H1 (cell line): ENCODE measurements around the gene DDX59.

ENCODE experiments used
- ATF2 ChIP-seq: IDR thresholded peaks from 2 replicates; pipeline ENCODE4 v1.6.1; 2012; ENCODE audit warnings: low read length, inconsistent platforms
- BACH1 ChIP-seq: IDR thresholded peaks from 2 replicates; pipeline ENCODE4 v1.6.1; 2012; ENCODE audit warnings: low read length, improper control_type of control experiment
- BRCA1 ChIP-seq: IDR thresholded peaks from 2 replicates; pipeline ENCODE4 v1.6.1; 2012; ENCODE audit warnings: low read depth, low read length, improper control_type of control experiment
- CBX5 ChIP-seq: fragments of 300-800, 300-1000 bp; sonication (generic); IDR thresholded peaks from 2 replicates; pipeline ENCODE4 v1.7.1; 2016; ENCODE audit warnings: antibody characterized with exemption, low read length, low read depth
- CBX8 ChIP-seq: fragments of 300-800, 300-1000 bp; sonication (generic); IDR thresholded peaks from 2 replicates; pipeline ENCODE4 v1.7.1; 2016; ENCODE audit warnings: low read depth, low read length, borderline replicate concordance
- CTCF ChIP-seq, 3 experiments: IDR thresholded peaks; 1 replicate in 2 of 3; 2 replicates in 1 of 3; pipeline versions ENCODE4 v1.5.1 to v1.6.1; 2011; ENCODE audit warnings: low read length in 3 of 3, mild to moderate bottlenecking in 3 of 3, inconsistent platforms in 2 of 3, low read depth in 1 of 3, moderate library complexity in 1 of 3; ENCODE audit not compliant: insufficient read depth in 1 of 3; ENCODE audit errors: control extremely low read depth in 1 of 3
- EP300 ChIP-seq, 2 experiments: IDR thresholded peaks; 1 replicate in 1 of 2; 2 replicates in 1 of 2; pipeline ENCODE4 v1.6.1; 2011 to 2012; ENCODE audit warnings: low read depth in 2 of 2, low read length in 2 of 2, mild to moderate bottlenecking in 2 of 2, borderline replicate concordance in 1 of 2, inconsistent platforms in 1 of 2, moderate library complexity in 1 of 2
- EZH2 ChIP-seq: fragments of 200-600 bp; sonication (generic); IDR thresholded peaks from 2 replicates; pipeline ENCODE4 v1.7.1; 2012; ENCODE audit warnings: low read depth, mild to moderate bottlenecking, moderate library complexity, low read length, inconsistent platforms; ENCODE audit not compliant: severe bottlenecking
- JUN ChIP-seq: IDR thresholded peaks from 2 replicates; pipeline ENCODE4 v1.6.1; 2011; ENCODE audit warnings: low read depth, mild to moderate bottlenecking, improper control_type of control experiment, low read length
- MAX ChIP-seq: IDR thresholded peaks from 2 replicates; pipeline ENCODE4 v1.6.1; 2012; ENCODE audit warnings: inconsistent platforms
- POLR2A ChIP-seq, 2 experiments: IDR thresholded peaks; 1 replicate in 1 of 2; 2 replicates in 1 of 2; pipeline ENCODE4 v1.6.1; 2011; ENCODE audit warnings: low read depth in 2 of 2, low read length in 2 of 2, mild to moderate bottlenecking in 2 of 2; ENCODE audit errors: control extremely low read depth in 1 of 2
- POLR2AphosphoS5 ChIP-seq: IDR thresholded peaks from 2 replicates; pipeline ENCODE4 v1.6.1; 2011; ENCODE audit warnings: low read depth, low read length
- SAP30 ChIP-seq: fragments of 300-600 bp; sonication (generic); IDR thresholded peaks from 2 replicates; pipeline ENCODE4 v1.7.1; 2012; ENCODE audit warnings: low read length, moderate library complexity, mild to moderate bottlenecking, inconsistent platforms; ENCODE audit not compliant: insufficient read depth, insufficient replicate concordance
- ZNF274 ChIP-seq: IDR thresholded peaks from 2 replicates; pipeline ENCODE4 v1.7.0; 2012; ENCODE audit warnings: low read length, borderline replicate concordance; ENCODE audit errors: extremely low read depth

- TF ChIP-seq EZH2 = no peak
- no peak for TF ChIP-seq POLR2A (IDR thresholded peaks at IDR 0.05; ENCODE audit: control extremely low read depth in 1 of 2, low read depth in 2 of 2, low read length in 2 of 2)
- no peak for TF ChIP-seq MAX
- TF ChIP-seq ATF2 = no peak
- TF ChIP-seq CTCF (IDR thresholded peaks at IDR 0.05; ENCODE audit: control extremely low read depth in 1 of 3, insufficient read depth in 1 of 3, low read depth in 1 of 3, low read length in 3 of 3) = no peak
- TF ChIP-seq EP300 (IDR thresholded peaks at IDR 0.05; ENCODE audit: borderline replicate concordance in 1 of 2, low read depth in 2 of 2, low read length in 2 of 2) = no peak
- no peak for TF ChIP-seq BACH1
- TF ChIP-seq SAP30 = no peak
- TF ChIP-seq CBX5 = no peak
- no peak for TF ChIP-seq ZNF274
- TF ChIP-seq POLR2AphosphoS5 = no peak
- no peak for TF ChIP-seq JUN
- TF ChIP-seq BRCA1 = no peak
- no peak for TF ChIP-seq CBX8
Measured at GRCh38 chr1:200707116-200707515, 37.4 kb upstream of the DDX59 start.
